ENCODE data around the gene GON4L.
A peak's percentile ranks its signal among the peaks of the same experiment; 100 is the strongest.
"Not testable (repeated sequence)": the region's sequence is repeated elsewhere in the genome, so short reads cannot be mapped to it uniquely, and the experiment has no call there.

The GON4L gene

DNA sequence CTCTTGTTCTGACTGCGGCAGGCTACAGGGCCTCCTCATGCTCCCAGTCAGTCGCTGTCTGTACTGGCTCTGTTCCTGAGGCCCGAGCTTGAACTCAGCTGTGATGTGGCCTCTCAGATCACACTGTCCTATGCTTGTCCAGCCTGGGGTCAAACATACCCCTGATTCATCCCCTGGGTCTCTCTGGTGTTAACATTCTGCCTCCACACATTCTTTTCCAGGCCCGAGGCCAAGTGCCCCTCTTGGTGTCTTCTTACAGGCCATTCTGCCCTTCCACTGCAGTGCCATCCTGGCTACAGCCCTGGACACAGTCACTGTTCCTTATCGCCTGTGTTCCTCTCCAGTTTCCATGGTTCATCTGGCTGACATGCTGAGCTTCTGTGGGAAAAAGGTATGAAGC, 108.9 kb downstream of the GON4L start:
- not testable (repeated sequence) for DNase-seq (ENCODE audit: low spot score)

DNA sequence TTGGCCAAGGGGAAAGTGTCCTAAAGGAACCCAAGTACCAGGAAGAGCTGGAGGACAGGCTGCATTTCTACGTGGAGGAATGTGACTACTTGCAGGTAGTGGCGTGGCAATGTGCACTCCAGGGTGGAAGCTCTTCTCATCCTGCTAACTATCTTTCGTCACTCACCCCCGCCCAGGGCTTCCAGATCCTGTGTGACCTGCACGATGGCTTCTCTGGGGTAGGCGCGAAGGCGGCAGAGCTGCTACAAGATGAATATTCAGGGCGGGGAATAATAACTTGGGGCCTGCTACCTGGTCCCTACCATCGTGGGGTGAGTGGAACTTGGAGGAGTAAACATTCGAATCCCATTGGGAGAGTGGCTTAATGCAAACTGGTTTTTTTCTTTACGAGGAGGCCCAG, 109.4 kb downstream of the GON4L start:
- not testable (repeated sequence) for DNase-seq (ENCODE audit: low spot score)

GRCh38 chr1:155745284-155746228, 111.5 kb downstream of the GON4L start:
- DNase-seq (ENCODE audit: low spot score) = peak; percentile 97

DNA sequence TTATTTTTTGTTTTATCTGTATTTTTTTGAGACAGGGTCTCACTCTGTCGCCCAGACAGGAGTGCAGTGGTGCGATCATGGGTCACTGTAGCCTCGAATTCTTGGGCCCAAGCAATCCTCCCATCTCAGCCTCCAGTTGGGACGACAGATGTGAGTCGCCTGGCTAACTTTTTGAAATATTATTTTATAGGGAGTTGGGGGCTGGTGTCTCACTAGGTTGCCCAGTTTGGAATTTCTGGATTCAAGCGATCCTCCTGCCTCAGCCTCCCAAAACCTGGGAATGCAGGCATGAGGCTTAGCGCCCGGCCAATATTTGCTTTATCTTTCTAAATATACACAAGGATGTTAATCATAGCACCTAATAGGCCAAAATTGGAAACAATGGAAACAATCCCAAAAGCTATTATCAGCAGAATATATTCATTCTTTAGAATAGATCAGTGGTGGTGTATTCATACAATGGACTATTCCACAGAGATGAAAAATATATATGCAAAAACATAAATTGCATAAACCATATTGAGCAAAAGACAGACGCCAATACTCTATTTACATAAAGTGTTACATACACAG, 112.2 kb downstream of the GON4L start:
- no peak for DNase-seq (ENCODE audit: low spot score)

- no peak for DNase-seq (ENCODE audit: low spot score)
Measured at GRCh38 chr1:155741908-155742307, 115.1 kb downstream of the GON4L start.

GRCh38 chr1:155740995-155741394, 116.0 kb downstream of the GON4L start:
- no peak for DNase-seq (ENCODE audit: low spot score)

DNA sequence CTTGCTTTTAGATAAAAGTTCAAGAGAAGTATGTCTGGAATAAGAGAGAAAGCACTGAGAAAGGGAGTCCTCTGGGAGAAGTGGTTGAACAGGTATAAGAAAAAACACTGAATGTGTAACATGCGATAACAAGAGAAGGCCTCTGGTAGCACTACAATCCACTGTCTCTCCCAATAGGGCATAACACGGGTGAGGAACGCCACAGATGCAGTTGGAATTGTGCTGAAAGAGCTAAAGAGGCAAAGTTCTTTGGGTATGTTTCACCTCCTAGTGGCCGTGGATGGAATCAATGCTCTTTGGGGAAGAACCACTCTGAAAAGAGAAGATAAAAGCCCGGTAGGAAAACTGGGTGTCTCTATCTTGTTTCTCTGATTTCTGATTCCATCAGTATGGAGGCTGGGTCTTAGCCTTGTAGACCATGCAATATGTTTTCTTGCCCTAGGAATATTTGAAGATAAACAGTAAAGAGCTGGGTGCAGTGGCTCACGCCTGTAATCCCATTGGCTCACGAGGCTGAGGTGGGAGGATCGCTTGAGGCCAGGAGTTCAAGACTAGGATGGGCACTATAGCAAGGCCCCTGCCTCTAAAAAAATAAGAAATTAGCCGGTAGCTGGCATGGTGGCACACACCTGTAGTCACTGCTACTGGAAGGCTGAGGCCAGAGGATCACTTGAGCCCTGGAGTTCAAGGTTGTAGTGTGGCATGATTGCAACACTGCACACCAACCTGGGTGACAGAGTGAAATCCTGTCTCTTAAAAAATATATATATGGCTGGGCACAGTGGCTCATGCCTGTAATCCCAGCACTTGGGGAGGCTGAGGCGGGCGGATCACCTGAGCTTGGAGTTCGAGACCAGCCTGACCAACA, 127.7 kb downstream of the GON4L start:
- DNase-seq (ENCODE audit: low spot score) = peak; percentile 60

DNA sequence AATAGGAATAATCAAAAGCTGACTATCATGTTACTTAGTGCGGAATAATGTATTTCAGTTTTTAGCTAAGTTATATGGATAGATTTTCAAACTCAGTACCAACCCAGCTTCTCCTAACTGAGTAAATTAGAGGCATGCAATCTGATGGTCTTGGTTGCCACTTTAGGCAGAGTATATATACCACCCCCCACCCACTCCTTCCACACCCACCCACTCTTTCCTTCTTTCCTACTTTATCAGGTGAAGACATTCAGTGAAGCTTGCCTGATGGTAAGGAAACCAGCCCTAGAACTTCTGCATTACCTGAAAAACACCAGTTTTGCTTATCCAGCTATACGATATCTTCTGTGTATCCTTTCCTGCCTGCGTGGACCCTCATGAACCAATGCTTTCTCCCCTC, 131.9 kb downstream of the GON4L start:
- no peak for DNase-seq (ENCODE audit: low spot score)

GRCh38 chr1:155719703-155720102, 137.3 kb downstream of the GON4L start:
- DNase-seq (ENCODE audit: low spot score) = no peak

- not testable (repeated sequence) for DNase-seq (ENCODE audit: low spot score)
Measured at GRCh38 chr1:155718524-155719115, 138.4 kb downstream of the GON4L start.

DNA sequence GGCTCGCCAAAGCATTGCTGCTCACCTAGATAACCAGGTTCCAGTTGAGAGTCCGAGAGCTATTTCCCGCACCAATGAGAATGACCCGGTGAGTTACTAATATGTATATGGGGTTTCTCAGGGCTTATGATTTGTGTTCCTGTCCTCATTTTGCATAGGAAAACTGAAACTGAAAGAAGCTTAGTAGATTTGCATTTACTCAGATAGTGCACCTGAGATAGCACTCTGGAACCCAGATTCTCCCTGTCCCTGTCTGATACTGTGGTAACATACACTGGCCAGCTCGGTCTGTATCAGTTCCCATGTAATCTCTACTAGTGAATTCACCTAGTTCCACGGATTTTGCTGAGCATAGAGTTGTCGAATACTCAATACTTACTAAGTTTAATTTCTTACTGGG, 140.0 kb downstream of the GON4L start:
- DNase-seq (ENCODE audit: low spot score) = no peak

DNA sequence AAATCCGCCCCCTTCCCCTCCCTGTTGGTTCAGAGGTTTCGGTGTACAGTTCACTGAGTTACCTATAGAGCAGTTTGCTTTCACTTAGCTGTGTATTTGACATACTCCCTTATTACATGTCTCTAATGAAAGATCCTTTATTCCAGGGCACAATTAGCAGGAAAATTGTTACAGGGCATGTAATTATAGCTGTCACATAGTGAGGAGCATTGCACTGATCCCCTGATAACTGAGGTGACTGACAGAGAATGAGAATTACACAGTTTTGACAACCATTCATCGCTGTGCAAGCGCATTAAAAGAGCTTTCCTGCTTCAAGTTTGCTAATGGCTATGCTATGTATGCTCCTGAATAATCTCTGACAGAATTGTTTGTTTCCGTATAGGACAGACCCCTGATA, 141.2 kb downstream of the GON4L start:
- DNase-seq (ENCODE audit: low spot score) = no peak

DNA sequence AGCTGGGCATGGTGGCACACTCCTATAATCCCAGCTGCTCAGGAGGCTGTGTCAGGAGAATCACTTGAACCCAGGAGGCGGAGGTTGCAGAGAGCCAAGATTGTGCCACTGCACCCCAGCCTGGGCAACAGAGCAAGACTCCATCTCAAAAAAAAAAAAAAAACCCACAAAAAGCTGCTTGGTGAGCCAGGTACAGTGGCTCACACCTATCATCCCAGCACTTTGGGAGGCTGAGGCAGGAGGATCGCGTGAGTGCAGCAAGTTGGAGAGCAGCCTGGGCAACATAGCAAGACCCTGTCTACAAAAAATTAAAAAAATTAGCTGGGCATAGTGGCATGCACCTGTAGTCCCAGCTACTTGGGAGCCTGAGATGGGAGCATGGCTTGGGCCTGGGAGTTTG, 142.0 kb downstream of the GON4L start:
- not testable (repeated sequence) for DNase-seq (ENCODE audit: low spot score)

GRCh38 chr1:155713075-155713474, 143.9 kb downstream of the GON4L start:
- no peak for DNase-seq (ENCODE audit: low spot score)

- not testable (repeated sequence) for DNase-seq (ENCODE audit: low spot score)
Measured at GRCh38 chr1:155712636-155713035, 144.4 kb downstream of the GON4L start.

- DNase-seq (ENCODE audit: low spot score) = not testable (repeated sequence)
Measured at GRCh38 chr1:155711457-155711856, 145.6 kb downstream of the GON4L start.

DNA sequence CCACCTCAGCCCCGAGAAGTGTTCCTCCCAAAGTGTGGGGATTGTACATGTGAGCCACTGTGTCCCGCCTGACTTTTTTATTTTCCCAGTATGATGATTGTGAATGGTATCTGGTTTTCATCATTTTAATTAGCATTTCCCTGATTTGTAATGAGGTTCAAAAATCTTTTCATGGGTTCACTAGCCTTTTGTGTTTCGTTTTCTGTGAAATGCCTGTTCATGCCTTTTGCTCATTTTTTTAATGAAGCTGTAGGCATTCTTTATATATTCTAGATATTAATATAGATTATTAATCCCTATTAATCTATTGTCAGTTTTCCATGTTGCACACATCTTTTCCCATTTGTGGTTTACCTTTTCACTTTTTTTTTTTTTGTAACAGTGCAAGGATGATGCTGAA, 147.6 kb downstream of the GON4L start:
- DNase-seq (ENCODE audit: low spot score) = no peak

DNA sequence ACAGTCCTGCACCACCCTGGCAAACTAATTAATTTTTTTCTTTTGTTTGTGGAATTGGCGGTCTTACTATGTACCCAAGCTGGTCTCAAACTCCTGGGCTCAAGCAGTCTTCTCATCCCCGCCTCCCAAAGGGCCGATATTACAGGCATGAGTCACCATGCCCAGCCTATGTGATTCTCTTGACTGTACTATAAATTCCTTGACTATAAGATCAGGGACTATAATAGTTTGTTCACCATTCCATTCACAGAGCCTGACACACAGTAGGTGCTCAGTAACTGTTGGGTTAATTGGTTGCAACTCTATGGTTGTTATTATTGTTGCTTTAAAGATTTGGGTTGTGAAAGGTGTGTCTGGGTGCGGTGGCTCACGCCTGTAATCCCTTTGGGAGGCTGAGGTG, 150.9 kb downstream of the GON4L start:
- peak; percentile 61 for DNase-seq (ENCODE audit: low spot score)

GRCh38 chr1:155704414-155704813, 152.6 kb downstream of the GON4L start:
- not testable (repeated sequence) for DNase-seq (ENCODE audit: low spot score)

DNA sequence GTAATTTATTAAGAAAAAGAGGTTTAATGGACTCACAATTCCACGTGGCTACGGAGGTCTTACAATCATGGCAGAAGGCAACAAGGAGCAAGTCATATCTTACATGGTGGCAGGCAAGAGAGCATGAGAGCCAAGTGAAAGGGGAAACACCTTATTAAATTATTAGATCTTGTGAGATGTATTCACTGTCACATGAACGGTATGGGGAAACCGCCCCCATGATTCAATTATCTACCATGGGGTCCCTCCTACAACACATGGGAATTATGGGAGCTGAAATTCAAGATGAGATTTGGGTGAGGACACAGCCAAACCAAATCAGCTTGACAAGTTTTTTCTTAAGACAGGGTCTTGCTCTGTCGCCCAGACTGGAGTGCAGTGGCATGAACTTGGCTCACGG, 153.8 kb downstream of the GON4L start:
- DNase-seq (ENCODE audit: low spot score) = no peak

DNA sequence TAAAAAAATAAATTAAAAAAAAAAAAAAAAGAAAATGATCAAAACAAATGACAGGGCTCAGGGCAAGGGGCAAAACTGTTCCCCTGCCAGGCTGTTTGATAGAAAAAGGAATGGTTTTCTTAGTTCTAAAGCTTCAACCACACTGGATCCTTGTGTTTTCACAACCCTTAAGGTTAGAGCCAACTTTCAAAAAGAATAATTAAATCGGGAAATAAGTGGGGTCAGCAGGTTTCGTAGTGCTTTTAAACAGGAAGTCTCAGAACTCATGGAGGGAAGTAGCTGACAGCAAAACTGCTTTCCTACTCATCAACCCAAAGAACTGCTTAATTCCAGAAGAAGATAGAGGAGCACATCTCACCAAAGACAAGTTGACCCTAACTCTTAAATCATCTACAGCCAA, 155.3 kb downstream of the GON4L start:
- DNase-seq (ENCODE audit: low spot score) = not testable (repeated sequence)
